PFSK-1 (cell line): ENCODE results near the gene SHISAL2B.

Source experiments
- POLR2AphosphoS5 ChIP-seq: IDR thresholded peaks from 2 replicates; pipeline ENCODE4 v1.6.1; 2012; ENCODE audit warnings: low read depth, mild to moderate bottlenecking, control low read depth, low read length, moderate library complexity
- SIN3A ChIP-seq: IDR thresholded peaks from 2 replicates; pipeline ENCODE4 v1.6.1; 2012; ENCODE audit warnings: mild to moderate bottlenecking, low read length, moderate library complexity, borderline replicate concordance; ENCODE audit not compliant: insufficient read depth
- TAF1 ChIP-seq: IDR thresholded peaks from 2 replicates; pipeline ENCODE4 v1.6.1; 2012; ENCODE audit warnings: low read length, control low read depth, borderline replicate concordance; ENCODE audit not compliant: insufficient read depth

DNA sequence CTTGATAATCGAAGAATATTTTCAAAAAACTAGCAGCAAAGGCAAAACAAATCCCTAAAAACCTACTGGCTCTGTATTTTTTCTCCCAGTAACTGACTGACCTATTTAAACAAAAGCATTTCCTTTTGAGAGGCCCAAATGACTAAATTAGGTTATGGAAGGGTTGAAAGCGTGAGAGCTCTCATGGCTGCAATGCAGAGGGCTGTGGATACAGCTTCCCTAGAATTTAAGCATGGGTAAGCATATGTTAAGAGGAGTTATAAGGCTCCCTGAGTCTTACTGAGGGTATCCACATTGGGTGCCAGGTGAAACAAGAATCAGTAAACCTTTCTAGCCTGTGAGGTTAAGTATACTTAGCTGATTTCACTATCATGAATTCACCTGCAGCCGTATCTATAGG is 32.3 kb downstream of the SHISAL2B start:
- TF ChIP-seq POLR2AphosphoS5 (no peak), TAF1 (no peak), SIN3A (no peak)
